IPS-11a (cell line): Measurements from ENCODE around the gene HOXD9.

Source experiments
- H3K4me3 ChIP-seq: one replicate; pipeline ENCODE4 v1.5.1; 2013; ENCODE audit warnings: low read depth, low read length, control low read depth

The HOXD9 gene

GRCh38 chr2:176152350-176153181 lies 30.0 kb downstream of the HOXD9 start:
- no peak overlapping the region for H3K4me3 ChIP-seq

DNA sequence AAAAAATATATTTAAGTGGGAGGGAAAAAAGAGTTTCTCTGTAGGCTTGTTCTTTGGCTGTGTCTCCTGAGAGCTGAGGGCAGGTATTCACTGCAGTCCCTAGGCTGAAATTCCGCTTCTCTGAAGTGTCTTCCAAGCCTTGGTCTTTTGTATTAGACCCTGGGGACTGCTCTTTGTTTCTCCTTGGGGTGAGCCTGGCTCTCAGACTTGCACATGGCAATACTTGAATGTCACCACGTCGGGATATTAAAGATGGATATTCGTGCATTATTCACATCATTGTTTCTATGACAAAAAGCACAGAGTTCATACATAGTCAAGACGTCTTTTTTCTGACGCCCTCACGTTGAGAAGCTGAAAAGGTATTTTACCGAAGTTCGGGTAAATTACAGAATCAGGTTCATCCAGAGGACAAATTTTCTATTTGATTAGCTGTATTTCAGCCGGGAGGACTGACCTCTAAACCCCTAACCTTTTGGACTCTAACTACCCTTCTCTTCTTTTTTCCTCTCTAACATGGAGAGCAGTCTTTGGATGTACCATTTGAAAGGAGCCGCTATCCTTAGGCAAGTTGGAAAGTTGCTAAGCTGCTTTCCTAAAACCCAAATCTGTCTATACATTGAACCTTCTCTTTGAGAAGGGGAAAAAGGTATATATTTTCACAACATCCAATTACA lies 32.2 kb downstream of the HOXD9 start:
- H3K4me3 ChIP-seq = no peak overlapping the region

- H3K4me3 ChIP-seq = no peak overlapping the region
These were observed 33.0 kb downstream of the HOXD9 start for GRCh38 chr2:176155356-176156044.

DNA sequence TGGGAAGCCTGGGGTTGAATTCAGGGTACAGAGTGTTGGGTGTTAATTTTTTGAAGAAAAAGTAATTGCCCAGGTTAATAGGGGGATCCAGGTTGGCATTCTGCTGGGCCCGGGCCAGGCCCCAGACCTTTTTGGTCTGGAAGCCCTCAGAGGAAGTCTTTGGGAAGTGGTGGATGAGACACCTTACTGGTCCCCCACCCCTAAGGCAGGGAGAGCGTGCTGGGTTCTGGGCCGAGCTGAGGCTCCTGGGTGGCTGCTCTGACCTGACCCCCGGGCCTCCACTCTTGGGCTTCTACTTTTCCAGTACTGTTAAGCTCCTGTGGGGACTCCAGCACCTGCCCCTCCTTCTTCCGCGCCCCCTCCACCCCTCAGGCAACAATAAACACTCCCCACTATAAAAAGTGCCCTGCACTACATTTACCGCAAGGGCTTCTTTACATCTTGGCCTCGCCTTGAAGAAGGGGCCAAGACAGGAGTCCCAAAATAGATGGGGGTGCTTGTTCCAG lies 33.8 kb downstream of the HOXD9 start:
- H3K4me3 ChIP-seq = no peak overlapping the region

DNA sequence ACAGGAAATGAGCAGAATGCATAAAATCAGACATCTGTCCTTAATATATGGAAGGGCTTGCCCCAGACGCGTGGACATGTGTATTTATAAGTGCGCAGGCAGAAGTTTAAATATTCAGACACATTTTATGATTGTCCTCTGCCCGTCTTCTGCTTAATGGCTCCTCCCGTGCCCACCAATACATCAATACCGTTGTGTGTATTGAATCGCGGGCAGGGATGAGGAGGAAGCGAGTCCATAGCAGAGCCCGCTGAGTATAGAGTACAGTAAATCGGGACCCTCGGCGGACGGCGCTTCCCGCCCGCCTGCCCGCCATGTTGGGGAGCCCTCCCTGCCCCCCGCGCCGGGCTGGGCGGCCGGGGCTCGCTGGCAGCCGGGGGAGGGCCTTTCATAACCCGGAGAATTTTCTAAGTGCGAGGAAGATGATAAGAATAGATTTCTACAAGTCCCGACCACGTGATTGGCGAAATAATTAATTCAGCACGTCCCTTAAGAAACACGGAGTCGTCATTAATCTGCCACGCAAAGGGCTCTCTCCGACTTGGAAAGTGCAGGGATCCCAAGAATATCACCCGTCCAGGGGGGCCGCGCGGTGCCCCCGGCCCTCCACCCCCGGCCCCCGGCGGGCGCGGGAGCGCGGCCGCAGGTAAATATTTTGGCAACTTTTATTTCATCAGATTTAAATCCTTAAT lies 34.4 kb downstream of the HOXD9 start, which contains the start of gene HOXD3:
HOXD3 (plus strand) TSS at position 501 of the 692 bp plus-strand sequence. CDS start 11,808 bp downstream, outside the sequence.
- no peak within 1 kb of the TSS for H3K4me3 ChIP-seq

DNA sequence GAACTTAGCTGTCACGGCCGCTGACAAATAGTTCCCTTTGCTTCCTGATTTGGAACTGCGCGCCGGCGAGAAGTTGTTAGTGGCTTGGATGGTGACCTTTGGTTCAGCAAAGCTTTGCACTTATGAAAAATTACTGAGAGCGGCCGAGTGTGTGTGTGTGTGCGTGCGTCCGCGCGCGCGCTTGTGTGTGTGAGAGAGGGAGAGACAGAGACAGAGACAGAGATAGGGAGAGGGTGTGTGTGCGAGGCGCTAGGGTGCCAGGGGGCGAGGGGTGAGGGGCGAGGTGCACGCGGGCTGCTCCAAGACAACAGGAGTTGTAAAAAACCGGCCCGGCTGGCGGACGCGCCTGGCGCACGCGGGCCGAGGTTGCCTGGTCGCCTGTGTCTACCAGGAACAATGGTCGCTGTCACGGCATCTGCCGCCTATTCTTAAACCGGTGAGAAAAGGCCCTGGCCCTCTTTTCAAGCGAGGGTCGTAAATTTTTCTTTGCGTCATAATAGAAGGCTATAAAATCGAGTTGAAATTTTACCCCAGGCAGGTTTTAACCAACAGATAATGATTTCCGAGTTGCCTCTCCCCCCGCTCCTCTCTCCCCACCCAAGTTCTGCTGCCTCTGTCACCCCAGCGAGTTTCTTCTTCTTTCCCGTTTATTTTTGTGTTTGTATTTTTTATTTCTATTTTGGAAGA lies 35.1 kb downstream of the HOXD9 start:
- H3K4me3 ChIP-seq = no peak overlapping the region

DNA sequence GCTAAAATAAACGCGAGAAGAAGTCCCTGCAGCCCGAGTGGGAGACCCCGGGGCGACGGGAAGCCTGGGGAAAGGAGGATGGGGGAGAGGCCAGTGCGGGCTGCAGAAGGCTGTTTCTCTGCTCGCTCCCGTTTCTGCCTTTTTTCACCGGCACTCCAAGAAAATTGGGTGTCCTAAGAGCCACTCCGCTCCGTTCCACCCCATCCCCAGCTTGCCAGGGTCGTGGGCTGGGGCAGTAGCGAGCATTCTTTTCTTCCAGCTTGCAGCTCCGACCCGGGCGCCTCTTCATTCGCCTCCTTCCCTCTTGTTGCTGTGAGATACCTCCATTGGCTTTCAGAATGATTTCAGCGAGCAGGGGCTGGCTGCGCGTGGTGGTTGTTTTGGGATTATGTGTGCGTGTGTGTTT lies 35.7 kb downstream of the HOXD9 start:
- H3K4me3 ChIP-seq = no peak overlapping the region

- H3K4me3 ChIP-seq = no peak overlapping the region
These were observed 36.5 kb downstream of the HOXD9 start for GRCh38 chr2:176158855-176159662.

GRCh38 chr2:176159663-176160250 lies 37.2 kb downstream of the HOXD9 start:
- H3K4me3 ChIP-seq = no peak overlapping the region

- no peak overlapping the region for H3K4me3 ChIP-seq
These were observed 37.9 kb downstream of the HOXD9 start for GRCh38 chr2:176160251-176160985.

GRCh38 chr2:176160986-176161824 lies 38.7 kb downstream of the HOXD9 start:
- no peak overlapping the region for H3K4me3 ChIP-seq

- no peak overlapping the region for H3K4me3 ChIP-seq
These were observed 39.5 kb downstream of the HOXD9 start for GRCh38 chr2:176161825-176162626.

DNA sequence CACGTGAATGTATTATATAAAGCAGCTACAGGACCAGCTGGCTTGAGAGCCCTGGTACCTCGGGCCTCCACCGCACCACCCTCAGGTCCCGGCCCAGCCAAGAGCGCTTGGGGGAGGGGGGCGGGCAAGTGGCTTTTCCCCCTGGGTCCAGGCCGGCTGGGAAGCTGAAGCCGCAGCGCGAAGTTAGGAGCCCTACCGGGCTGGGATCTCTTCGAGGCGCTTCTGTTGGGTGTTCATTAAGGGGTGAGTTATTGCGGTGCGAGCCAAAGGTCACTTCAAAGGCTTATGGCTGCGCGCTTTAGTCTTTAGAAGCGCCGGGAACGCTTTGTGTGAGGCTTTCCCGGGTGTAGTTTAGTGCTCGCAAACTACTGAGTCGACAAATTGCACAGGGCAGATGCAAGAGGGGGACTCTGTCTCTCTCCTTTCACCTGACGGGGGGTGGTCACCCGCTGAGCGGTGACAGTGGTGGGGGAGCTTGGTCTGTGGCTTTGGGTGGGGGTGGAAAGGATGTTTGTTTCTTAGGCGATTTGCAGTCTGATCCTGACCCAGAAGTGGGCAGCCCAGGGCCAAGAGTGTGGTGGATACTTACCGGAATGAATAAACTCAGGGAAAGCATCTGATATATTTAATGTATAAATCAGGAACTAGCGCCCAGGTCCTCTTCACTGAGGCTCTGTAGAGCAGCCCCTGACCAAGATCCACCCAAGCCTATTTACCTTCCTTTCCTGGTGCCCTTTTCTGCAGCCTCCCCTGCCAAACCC lies 40.6 kb downstream of the HOXD9 start:
- H3K4me3 ChIP-seq = no peak overlapping the region

DNA sequence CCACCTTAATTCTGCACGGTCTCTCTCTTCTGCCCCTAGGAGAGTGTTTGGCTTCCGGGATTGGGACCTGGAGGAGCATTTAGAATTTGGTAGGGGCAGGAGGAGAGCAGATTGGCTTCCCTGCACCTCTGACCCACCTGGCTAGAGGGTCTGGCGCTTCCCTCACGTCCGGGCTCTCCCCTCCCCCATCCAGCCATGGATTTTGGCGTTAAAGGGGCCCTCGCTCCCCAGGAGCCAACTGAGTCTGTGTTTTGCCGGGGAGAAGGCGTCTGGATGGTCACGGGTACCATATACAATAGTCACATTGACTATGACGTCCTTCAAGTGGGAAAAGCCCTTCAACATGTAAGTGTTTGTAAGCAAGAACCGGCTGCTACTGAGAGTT lies 41.1 kb downstream of the HOXD9 start:
- no peak overlapping the region for H3K4me3 ChIP-seq

DNA sequence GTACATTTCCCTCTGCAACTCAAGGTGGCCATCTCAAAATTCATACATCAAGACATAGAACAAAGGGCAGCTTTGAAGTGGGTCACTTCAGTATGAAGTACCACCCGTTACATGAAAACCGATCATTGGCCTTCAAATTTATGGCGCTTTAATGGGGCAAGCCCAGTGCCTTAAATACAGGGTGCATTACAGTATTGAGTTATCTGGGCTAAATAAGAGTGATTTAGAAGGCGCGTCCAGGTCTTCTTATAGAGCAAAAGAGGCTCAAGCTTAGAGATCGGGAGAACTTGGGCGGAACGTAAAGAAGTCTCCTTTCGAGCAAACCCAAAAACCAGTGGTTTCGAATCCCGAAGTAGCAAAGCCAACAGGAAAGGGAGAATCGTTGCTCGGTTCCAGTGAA lies 41.7 kb downstream of the HOXD9 start:
- H3K4me3 ChIP-seq = no peak overlapping the region
